Muscle layer of duodenum (tissue), 2 donors: Measurements from ENCODE around the gene SHC3.

Source experiments
- H3K27ac ChIP-seq: one replicate; pipeline ENCODE4 v1.7.0; 2013; ENCODE audit warnings: mild to moderate bottlenecking, low read length
- H3K27me3 ChIP-seq: one replicate; pipeline ENCODE4 v1.7.0; 2013; ENCODE audit warnings: low read depth, mild to moderate bottlenecking, control low read depth, low read length
- H3K36me3 ChIP-seq, 2 donors: one replicate each; pipeline ENCODE4 v1.7.0; 2013; ENCODE audit warnings: low read length in 2 of 2, control low read depth in 1 of 2, mild to moderate bottlenecking in 1 of 2; ENCODE audit not compliant: insufficient read depth in 2 of 2, control insufficient read depth in 1 of 2
- H3K4me1 ChIP-seq, 2 donors: one replicate each; pipeline ENCODE4 v1.7.0; 2013; ENCODE audit warnings: low read length in 2 of 2, mild to moderate bottlenecking in 2 of 2, control low read depth in 1 of 2, moderate library complexity in 1 of 2; ENCODE audit not compliant: insufficient read depth in 2 of 2, control insufficient read depth in 1 of 2
- H3K4me3 ChIP-seq, 2 donors: one replicate each; pipeline ENCODE4 v1.7.0; 2013; ENCODE audit warnings: low read length in 2 of 2, low read depth in 1 of 2, mild to moderate bottlenecking in 1 of 2
- H3K9me3 ChIP-seq, 2 donors: one replicate each; pipeline ENCODE4 v1.7.0; 2013; ENCODE audit warnings: low read length in 2 of 2, control low read depth in 1 of 2, mild to moderate bottlenecking in 1 of 2; ENCODE audit not compliant: control insufficient read depth in 1 of 2
- donor health status: healthy.

SHC3 gene

DNA sequence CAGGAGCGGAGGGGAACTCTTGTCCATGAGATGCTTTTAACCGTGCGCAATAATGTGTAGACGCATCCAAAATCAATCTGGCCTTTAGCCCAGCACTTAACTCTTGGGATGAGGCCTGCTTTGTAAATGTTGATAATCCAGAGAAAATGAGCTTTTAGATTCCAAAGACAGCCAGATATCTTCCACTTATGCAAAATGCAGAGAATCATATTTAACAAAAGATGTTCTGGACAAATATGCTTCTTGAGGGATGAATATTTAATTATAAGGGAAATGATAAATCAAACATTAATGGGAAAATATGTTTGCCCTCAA is 181.7 kb downstream of the SHC3 start:
- no peaks in the 10 kb centered on the region for H3K9me3 ChIP-seq
- H3K27me3 ChIP-seq: no peaks in the 10 kb centered on the region
- peaks cover 0 to 4% of the 10 kb centered on the region in 2 donors for H3K36me3 ChIP-seq
- no peak overlapping the region for H3K27ac ChIP-seq
- peaks cover 12 to 65% of the 10 kb centered on the region in 2 donors for H3K4me1 ChIP-seq
- no peak overlapping the region for H3K4me3 ChIP-seq

DNA sequence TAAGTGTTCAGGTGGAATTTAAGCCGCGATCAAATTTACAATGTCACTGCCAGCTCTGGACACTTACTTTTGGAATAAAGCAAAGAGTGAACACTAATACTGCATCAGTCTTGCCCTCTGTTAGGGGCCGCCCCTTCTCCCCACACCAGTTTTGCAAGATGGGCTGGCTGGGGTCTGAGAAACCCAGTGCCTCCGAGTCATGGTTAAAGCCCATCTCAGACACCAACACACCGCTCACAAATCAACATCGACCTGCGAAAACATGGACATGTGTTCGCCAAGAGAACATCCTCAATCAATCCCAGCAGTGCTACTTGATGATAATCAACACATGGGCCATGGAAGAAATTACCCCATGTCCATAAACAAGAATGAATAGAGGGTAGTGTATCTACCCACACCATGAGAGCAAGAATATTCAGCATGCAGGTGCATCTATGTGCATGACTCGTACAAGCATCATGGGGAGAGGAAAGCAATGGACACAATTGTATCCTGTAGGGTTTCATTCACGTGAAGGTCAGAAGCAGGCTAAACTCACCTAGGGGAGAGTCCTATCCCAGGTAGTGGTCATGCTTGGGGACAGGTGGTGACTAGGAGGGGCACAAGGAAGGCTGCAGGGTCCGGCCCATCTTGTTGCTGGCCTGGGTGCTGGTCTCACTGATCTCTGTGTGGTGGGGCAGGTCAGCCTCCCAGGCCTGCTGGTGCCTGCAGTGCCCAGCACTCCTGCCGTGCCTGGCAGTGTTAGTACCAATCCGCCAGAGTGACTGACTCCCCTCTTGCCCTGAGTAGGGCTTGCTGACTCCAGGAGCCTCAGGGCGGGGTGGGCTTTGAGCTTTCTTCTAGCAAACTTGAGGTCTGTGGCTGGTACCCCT is 182.3 kb downstream of the SHC3 start:
- H3K9me3 ChIP-seq: no peaks in the 10 kb centered on the region
- no peak overlapping the region for H3K4me3 ChIP-seq
- no peak overlapping the region for H3K27ac ChIP-seq
- H3K4me1 ChIP-seq: peaks cover 12 to 61% of the 10 kb centered on the region in 2 donors
- H3K36me3 ChIP-seq: peaks cover 0 to 4% of the 10 kb centered on the region in 2 donors
- no peaks in the 10 kb centered on the region for H3K27me3 ChIP-seq

DNA sequence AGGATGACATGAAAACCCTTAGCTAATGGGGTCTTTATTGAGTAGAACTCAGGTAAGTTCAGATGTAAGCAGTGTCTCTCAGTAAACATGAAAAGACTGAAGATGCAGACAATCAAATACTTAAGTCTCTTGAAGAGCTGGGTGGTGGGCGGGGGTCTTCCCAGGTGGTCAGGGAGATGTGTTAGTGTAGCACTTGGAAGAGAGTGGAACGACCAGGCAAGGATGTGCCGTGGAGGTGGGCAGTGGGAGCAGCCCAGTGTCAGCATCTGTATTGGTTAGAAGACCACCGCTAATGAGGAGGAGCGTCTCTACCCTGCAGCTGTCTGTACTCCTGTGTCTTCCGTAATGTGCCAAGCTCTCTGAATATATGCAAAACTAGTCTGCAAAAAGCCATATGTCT is 183.0 kb downstream of the SHC3 start:
- Histone ChIP-seq H3K27me3 (no peaks in the 10 kb centered on the region), H3K36me3 (peaks cover 0 to 4% of the 10 kb centered on the region in 2 donors), H3K27ac (no peak overlapping the region), H3K4me3 (peak overlapping the region in 1 of 2 donors; percentile 80), H3K9me3 (no peaks in the 10 kb centered on the region), H3K4me1 (peaks cover 12 to 54% of the 10 kb centered on the region in 2 donors)

DNA sequence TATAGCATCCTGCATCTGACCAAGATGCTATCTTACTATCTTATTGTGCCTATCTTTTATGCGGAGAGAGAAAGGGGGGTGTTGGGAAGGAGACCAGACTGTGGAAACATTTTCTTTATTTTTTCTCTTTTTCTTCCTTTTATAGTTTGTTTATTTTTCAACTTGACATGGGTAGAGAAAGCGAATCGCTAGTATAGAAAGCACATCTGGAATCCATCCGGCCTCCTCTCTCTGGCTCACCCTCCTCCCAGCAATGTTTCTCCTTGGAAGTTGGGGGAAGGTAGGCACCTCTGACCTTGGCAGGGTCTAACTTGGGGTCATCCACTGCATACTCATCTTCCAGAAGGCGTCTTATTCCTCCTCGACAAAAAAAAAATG is 183.4 kb downstream of the SHC3 start:
- Histone ChIP-seq H3K27me3 (no peaks in the 10 kb centered on the region), H3K9me3 (no peaks in the 10 kb centered on the region), H3K4me3 (peak overlapping the region in 1 of 2 donors; percentile 80), H3K36me3 (peaks cover 0 to 4% of the 10 kb centered on the region in 2 donors), H3K4me1 (peaks cover 12 to 51% of the 10 kb centered on the region in 2 donors), H3K27ac (no peak overlapping the region)

DNA sequence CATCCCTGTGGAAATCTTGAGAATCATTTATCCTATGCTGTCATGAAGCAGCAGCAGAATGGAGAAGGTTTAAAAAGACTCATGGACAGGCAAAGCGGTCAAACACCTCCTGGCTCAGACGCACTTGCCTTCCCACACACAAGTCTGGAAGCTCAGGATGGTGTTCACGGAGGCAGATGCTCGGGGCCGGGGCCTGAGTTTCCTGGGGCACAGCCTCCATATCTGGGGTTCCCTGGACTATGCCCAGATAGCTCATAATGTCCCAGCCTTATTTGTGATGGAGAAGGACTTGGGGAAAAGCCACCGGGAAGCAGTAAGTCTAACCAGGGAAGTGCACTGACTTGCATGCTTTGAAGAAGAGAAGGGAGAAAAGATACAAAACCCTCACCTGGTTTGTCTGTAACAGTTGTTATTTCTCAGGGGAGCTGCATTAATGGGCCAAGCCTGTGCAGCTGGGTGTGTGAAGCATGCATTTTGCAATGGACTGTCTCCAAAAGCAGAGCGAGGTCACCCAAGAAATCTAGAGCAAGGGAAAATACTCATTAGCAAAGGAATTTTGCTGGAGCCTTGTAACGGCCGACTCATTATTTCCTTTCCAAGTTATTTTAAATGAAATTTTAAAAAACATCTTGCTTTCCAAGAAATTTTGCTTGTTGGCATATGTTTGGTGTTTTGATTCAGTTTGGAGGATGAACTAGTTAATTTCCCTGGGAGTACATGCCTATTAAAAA is 184.0 kb downstream of the SHC3 start:
- Histone ChIP-seq H3K27ac (peak overlapping the region; percentile 54), H3K4me3 (peak overlapping the region; percentile 79 to 80), H3K9me3 (no peaks in the 10 kb centered on the region), H3K4me1 (peaks cover 12 to 54% of the 10 kb centered on the region in 2 donors), H3K27me3 (no peaks in the 10 kb centered on the region), H3K36me3 (peaks cover 0 to 4% of the 10 kb centered on the region in 2 donors)

DNA sequence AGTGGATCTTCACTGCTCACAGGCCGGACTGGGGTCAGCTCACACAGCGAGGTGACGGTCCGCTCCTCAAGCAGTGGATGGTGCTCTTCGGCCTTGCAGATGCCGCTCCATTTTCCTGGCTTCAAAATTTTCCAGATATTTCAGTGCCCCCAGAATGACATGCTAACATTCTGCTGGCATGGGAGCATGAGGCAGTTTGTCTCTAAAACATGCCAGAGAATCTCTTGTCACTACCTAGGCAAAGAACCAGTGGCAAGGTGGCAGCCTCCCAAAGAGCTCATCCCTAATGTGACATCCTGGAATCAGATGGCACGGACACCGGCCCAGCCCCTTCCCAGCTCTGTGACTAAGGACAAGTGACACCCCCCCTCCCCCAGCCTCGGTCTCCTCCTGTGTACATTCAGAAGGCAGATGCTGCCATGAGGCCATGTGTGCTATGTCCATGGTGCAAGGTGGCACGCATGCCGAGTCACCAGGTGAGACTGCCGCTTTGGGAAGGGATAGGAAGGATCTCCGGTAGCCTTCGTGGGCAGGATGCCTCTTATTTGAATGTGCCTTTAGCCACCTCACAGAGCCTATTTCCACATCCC is 184.7 kb downstream of the SHC3 start:
- H3K36me3 ChIP-seq: peaks cover 0 to 4% of the 10 kb centered on the region in 2 donors
- no peaks in the 10 kb centered on the region for H3K9me3 ChIP-seq
- peaks cover 12 to 51% of the 10 kb centered on the region in 2 donors for H3K4me1 ChIP-seq
- H3K27me3 ChIP-seq: no peaks in the 10 kb centered on the region
- H3K27ac ChIP-seq: peak overlapping the region; percentile 86
- H3K4me3 ChIP-seq: peak overlapping the region; percentile 79 to 80

DNA sequence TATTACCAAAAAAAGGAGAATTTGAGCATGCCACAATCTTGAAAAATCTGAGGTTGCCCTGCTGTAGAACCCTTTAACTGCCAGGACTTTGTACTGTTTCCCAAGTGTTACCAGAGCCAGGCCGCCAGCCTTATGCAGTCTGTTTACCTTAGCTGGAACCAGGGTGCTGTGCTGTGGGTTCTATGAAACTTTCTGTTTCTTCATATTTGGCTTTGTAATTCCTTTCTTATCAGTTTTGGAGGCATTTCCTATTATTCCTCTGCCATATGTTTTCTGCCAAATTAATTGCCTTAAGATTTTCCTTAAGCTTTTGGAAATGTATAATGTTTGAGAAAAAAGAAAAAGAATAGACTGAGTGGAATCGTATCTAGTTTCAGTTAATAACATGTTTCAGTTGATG is 185.3 kb downstream of the SHC3 start:
- H3K4me1 ChIP-seq: peaks cover 12 to 44% of the 10 kb centered on the region in 2 donors
- H3K9me3 ChIP-seq: no peaks in the 10 kb centered on the region
- H3K36me3 ChIP-seq: peaks cover 0 to 4% of the 10 kb centered on the region in 2 donors
- H3K4me3 ChIP-seq: peak overlapping the region; percentile 79 to 80
- H3K27ac ChIP-seq: peak overlapping the region; percentile 86
- no peaks in the 10 kb centered on the region for H3K27me3 ChIP-seq

DNA sequence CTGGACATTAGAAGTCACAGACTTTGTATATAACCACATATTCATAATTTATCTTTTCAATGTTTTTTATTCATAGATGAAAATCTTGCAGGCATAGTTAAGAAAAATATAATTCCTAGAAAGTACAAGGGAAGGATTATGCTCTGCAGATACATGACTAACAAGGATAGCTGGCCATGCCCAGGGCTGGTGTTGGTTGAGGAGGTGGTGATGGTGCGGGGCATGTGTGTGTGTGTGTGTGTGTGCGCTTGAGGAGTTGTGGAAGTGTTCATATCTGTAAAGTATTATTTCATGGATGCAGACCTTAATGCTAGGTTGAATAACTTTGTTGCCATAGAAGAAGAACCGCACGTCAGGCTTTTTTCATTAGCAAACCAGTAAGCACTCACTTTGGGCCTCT is 186.1 kb downstream of the SHC3 start:
- Histone ChIP-seq H3K27me3 (no peaks in the 10 kb centered on the region), H3K4me3 (peak overlapping the region; percentile 79 to 80), H3K36me3 (peaks cover 0 to 4% of the 10 kb centered on the region in 2 donors), H3K27ac (peak overlapping the region; percentile 86), H3K4me1 (peaks cover 12 to 38% of the 10 kb centered on the region in 2 donors), H3K9me3 (no peaks in the 10 kb centered on the region)

DNA sequence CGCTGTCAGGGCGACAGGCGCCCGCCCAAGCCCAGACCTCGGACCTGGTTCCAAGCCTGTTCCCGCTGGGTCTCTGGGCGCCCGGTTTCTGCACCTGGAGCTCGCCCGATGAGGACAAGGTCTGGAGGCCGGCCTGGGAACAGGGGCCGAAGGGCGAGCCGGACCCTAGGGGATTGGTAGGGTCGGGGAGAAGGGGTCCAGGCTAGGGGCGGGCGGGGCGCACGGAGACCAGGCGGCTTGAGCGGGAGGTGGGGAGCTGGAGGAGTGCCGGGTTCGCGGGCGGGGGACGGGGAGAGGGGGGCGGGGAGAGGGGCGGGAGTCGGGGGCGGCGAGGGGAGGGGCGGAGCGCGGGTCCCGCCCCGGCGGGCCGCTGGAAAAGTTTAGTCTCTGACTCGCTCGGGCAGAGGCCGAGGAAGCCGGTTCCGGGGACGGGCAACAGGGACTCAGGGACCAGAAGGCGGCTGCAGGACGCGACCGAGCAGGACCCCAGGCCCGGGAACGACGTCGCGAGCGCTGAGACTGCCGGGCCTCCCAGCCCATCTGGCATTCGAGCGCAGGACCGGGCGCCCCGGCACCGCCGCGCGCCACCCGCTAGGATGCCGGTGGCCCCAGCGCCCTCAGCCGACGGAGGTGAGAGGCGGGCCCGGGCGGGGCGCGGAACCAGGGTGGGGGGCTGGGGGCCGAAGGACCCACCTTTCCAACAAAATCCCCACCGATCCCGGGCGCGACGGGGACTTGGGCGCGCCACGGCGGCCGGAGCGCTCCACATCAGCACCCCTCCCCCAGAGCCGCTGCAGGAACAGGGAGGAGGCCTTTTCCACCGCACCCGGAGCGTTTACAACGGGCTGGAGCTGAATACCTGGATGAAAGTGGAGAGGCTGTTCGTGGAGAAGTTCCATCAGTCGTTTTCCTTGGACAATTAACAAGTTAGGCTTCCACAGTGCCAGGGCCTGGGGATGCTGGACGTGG is 187.3 kb downstream of the SHC3 start, which contains the start of gene S1PR3:
TSS of gene S1PR3 (plus strand) at position 403 of the 969 bp plus-strand sequence. CDS start 9,733 bp downstream, outside the sequence.
- Histone ChIP-seq H3K4me3 (peak within 1 kb of the TSS; percentile 79 to 80), H3K36me3 (peaks cover 0 to 2% of the 10 kb centered on the region in 2 donors), H3K4me1 (peaks cover 9 to 26% of the 10 kb centered on the region in 2 donors), H3K27ac (peak within 1 kb of the TSS; percentile 86), H3K9me3 (no peaks in the 10 kb centered on the region), H3K27me3 (no peaks in the 10 kb centered on the region)

DNA sequence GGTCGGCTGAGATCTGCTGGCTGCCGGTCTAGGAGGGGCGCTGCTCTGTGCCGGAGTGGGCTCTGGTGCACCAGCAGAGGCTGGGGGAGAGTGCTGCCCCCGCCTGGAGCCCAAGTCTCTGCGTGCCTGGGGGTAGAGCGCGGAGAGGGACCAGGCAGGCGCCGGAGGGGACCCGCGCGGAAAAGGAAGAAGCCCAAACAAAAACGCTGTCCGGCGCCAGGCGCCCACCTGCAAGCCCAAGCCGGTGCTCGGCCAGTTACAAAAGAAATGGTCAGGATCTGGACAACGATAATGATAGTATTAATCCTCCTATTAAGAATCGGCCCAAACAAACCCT is 187.9 kb downstream of the SHC3 start:
- peak overlapping the region; percentile 50 to 80 for H3K4me3 ChIP-seq
- H3K27me3 ChIP-seq: no peaks in the 10 kb centered on the region
- no peaks in the 10 kb centered on the region for H3K36me3 ChIP-seq
- peaks cover 9 to 24% of the 10 kb centered on the region in 2 donors for H3K4me1 ChIP-seq
- H3K27ac ChIP-seq: no peak overlapping the region
- H3K9me3 ChIP-seq: no peaks in the 10 kb centered on the region
